ENCODE data around the gene ZC3H8.

DNA sequence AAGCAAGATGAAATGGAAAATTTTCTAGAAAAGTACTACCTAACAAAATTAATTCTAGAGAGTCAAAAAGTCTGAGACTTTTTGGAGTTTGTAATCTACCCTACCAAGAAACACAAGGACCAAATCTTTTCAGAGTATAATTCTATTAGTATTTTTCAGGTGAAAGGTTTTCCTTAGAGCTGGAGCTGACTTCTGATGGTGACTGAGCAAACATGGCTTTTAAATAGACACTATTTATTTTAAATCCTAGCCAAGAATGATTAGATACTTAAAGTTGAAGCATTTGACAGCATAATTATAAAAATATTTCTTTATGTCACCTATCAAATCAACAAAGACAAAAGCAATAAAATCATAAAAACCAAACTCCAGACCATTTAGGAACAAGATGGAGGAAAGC, 47.1 kb upstream of the ZC3H8 start:
- TF ChIP-seq EZH2 (IDR thresholded peaks at IDR 0.05) (no peak), POLR2AphosphoS5 (IDR thresholded peaks at IDR 0.05; ENCODE audit: borderline replicate concordance, low read depth, low read length) (no peak), FOXP2 (optimal IDR thresholded peaks at IDR 0.05; ENCODE audit: control extremely low read depth, extremely low read length, insufficient read depth) (no peak)
